Measurements from ENCODE around the gene RAB9A. TPM values are rescaled to one million over a fixed set of nuclear protein-coding genes. Genes with fewer than 3 reads are reported as not detected.

Gene RAB9A
- total RNA-seq, 1 experiment from 2014 or later: 26.3 TPM

DNA sequence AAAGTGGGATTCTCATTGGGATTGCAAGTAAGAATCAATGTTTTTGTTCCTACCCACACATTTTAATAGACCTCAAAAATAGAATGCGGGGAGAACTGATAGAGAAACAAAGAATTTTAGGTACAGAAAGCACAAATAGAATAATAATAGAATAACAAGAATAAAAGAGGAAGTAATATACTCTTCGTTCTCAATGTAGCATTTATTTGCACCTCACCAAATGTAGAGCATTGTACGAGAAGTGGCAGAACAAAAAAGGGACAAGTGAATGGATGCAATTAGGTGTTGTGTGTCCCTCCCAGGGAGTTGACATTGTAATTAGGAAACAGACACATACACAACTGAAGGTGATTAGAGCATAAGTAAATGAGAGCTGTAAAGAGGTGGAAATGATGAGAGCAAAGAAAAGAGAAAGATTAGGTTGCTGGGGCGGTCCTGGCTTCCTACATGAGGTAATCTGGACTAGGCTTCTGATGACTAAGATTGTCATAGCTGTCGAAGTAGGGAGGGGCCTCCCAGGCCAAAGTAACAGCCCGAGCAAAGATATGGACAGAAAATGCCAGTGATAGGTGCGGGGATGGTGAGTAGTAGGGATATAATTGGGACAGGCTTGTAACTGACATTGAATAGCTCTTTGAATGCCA, 10.4 kb downstream of the RAB9A start:
- ATAC-seq: no peak
- Mint-ChIP-seq H3K27me3 (ENCODE audit: low read depth) (no peaks in the 10 kb centered on the region), H3K4me1 (peaks cover 30% of the 10 kb centered on the region), H3K4me3 (no peak overlapping the region), H3K9me3 (no peaks in the 10 kb centered on the region), H3K27ac (no peak overlapping the region), H3K36me3 (no peaks in the 10 kb centered on the region; the same call in 1 of the 2 replicates)
- no peak for DNase-seq (ENCODE audit: low spot score)
- ChIA-PET CTCF (no interaction called here), POLR2A (no interaction called here)
- TF ChIP-seq, protein P1, sequence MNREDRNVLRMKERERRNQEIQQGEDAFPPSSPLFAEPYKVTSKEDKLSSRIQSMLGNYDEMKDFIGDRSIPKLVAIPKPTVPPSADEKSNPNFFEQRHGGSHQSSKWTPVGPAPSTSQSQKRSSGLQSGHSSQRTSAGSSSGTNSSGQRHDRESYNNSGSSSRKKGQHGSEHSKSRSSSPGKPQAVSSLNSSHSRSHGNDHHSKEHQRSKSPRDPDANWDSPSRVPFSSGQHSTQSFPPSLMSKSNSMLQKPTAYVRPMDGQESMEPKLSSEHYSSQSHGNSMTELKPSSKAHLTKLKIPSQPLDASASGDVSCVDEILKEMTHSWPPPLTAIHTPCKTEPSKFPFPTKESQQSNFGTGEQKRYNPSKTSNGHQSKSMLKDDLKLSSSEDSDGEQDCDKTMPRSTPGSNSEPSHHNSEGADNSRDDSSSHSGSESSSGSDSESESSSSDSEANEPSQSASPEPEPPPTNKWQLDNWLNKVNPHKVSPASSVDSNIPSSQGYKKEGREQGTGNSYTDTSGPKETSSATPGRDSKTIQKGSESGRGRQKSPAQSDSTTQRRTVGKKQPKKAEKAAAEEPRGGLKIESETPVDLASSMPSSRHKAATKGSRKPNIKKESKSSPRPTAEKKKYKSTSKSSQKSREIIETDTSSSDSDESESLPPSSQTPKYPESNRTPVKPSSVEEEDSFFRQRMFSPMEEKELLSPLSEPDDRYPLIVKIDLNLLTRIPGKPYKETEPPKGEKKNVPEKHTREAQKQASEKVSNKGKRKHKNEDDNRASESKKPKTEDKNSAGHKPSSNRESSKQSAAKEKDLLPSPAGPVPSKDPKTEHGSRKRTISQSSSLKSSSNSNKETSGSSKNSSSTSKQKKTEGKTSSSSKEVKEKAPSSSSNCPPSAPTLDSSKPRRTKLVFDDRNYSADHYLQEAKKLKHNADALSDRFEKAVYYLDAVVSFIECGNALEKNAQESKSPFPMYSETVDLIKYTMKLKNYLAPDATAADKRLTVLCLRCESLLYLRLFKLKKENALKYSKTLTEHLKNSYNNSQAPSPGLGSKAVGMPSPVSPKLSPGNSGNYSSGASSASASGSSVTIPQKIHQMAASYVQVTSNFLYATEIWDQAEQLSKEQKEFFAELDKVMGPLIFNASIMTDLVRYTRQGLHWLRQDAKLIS (CRISPR knock-in tag; IDR thresholded peaks at IDR 0.05; ENCODE audit: borderline replicate concordance): no peak
- no peak for TF ChIP-seq TEAD1 (CRISPR knock-in tag; IDR thresholded peaks at IDR 0.05)
- TF ChIP-seq, protein P2, sequence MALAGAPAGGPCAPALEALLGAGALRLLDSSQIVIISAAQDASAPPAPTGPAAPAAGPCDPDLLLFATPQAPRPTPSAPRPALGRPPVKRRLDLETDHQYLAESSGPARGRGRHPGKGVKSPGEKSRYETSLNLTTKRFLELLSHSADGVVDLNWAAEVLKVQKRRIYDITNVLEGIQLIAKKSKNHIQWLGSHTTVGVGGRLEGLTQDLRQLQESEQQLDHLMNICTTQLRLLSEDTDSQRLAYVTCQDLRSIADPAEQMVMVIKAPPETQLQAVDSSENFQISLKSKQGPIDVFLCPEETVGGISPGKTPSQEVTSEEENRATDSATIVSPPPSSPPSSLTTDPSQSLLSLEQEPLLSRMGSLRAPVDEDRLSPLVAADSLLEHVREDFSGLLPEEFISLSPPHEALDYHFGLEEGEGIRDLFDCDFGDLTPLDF (CRISPR knock-in tag; IDR thresholded peaks at IDR 0.05): no peak
- no peak for TF ChIP-seq TP53 (CRISPR knock-in tag; IDR thresholded peaks at IDR 0.05)
- TF ChIP-seq, protein P3, sequence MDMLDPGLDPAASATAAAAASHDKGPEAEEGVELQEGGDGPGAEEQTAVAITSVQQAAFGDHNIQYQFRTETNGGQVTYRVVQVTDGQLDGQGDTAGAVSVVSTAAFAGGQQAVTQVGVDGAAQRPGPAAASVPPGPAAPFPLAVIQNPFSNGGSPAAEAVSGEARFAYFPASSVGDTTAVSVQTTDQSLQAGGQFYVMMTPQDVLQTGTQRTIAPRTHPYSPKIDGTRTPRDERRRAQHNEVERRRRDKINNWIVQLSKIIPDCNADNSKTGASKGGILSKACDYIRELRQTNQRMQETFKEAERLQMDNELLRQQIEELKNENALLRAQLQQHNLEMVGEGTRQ (CRISPR knock-in tag; IDR thresholded peaks at IDR 0.05): no peak
- TF ChIP-seq, protein P4, sequence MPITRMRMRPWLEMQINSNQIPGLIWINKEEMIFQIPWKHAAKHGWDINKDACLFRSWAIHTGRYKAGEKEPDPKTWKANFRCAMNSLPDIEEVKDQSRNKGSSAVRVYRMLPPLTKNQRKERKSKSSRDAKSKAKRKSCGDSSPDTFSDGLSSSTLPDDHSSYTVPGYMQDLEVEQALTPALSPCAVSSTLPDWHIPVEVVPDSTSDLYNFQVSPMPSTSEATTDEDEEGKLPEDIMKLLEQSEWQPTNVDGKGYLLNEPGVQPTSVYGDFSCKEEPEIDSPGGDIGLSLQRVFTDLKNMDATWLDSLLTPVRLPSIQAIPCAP (CRISPR knock-in tag; IDR thresholded peaks at IDR 0.05): no peak
- TF ChIP-seq, protein P5, sequence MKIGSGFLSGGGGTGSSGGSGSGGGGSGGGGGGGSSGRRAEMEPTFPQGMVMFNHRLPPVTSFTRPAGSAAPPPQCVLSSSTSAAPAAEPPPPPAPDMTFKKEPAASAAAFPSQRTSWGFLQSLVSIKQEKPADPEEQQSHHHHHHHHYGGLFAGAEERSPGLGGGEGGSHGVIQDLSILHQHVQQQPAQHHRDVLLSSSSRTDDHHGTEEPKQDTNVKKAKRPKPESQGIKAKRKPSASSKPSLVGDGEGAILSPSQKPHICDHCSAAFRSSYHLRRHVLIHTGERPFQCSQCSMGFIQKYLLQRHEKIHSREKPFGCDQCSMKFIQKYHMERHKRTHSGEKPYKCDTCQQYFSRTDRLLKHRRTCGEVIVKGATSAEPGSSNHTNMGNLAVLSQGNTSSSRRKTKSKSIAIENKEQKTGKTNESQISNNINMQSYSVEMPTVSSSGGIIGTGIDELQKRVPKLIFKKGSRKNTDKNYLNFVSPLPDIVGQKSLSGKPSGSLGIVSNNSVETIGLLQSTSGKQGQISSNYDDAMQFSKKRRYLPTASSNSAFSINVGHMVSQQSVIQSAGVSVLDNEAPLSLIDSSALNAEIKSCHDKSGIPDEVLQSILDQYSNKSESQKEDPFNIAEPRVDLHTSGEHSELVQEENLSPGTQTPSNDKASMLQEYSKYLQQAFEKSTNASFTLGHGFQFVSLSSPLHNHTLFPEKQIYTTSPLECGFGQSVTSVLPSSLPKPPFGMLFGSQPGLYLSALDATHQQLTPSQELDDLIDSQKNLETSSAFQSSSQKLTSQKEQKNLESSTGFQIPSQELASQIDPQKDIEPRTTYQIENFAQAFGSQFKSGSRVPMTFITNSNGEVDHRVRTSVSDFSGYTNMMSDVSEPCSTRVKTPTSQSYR (CRISPR knock-in tag; IDR thresholded peaks at IDR 0.05): no peak
- TF ChIP-seq SOX15 (CRISPR knock-in tag; IDR thresholded peaks at IDR 0.05): no peak
- no peak for TF ChIP-seq JUN (CRISPR knock-in tag; IDR thresholded peaks at IDR 0.05)
- TF ChIP-seq, protein P6, sequence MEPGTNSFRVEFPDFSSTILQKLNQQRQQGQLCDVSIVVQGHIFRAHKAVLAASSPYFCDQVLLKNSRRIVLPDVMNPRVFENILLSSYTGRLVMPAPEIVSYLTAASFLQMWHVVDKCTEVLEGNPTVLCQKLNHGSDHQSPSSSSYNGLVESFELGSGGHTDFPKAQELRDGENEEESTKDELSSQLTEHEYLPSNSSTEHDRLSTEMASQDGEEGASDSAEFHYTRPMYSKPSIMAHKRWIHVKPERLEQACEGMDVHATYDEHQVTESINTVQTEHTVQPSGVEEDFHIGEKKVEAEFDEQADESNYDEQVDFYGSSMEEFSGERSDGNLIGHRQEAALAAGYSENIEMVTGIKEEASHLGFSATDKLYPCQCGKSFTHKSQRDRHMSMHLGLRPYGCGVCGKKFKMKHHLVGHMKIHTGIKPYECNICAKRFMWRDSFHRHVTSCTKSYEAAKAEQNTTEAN (CRISPR knock-in tag; IDR thresholded peaks at IDR 0.05): no peak
- no peak for TF ChIP-seq ZNF263 (CRISPR knock-in tag; IDR thresholded peaks at IDR 0.05; ENCODE audit: low read depth)
- TF ChIP-seq ZNF138 (CRISPR knock-in tag; conservative IDR thresholded peaks at IDR 0.05): no peak
- TF ChIP-seq ZNF423 (CRISPR knock-in tag; IDR thresholded peaks at IDR 0.05): no peak
- TF ChIP-seq, protein P7, sequence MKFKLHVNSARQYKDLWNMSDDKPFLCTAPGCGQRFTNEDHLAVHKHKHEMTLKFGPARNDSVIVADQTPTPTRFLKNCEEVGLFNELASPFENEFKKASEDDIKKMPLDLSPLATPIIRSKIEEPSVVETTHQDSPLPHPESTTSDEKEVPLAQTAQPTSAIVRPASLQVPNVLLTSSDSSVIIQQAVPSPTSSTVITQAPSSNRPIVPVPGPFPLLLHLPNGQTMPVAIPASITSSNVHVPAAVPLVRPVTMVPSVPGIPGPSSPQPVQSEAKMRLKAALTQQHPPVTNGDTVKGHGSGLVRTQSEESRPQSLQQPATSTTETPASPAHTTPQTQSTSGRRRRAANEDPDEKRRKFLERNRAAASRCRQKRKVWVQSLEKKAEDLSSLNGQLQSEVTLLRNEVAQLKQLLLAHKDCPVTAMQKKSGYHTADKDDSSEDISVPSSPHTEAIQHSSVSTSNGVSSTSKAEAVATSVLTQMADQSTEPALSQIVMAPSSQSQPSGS (CRISPR knock-in tag; IDR thresholded peaks at IDR 0.05; ENCODE audit: borderline replicate concordance, low read depth): no peak
- TF ChIP-seq FOXP1 (CRISPR knock-in tag; IDR thresholded peaks at IDR 0.05; ENCODE audit: borderline replicate concordance): no peak
- no peak for TF ChIP-seq IRF2 (CRISPR knock-in tag; IDR thresholded peaks at IDR 0.05; ENCODE audit: borderline replicate concordance, low read depth)
- TF ChIP-seq ZNF317 (CRISPR knock-in tag; IDR thresholded peaks at IDR 0.05; ENCODE audit: borderline replicate concordance, low read depth): no peak
- no peak for TF ChIP-seq TEAD4 (CRISPR knock-in tag; IDR thresholded peaks at IDR 0.05)
- TF ChIP-seq, protein P8, sequence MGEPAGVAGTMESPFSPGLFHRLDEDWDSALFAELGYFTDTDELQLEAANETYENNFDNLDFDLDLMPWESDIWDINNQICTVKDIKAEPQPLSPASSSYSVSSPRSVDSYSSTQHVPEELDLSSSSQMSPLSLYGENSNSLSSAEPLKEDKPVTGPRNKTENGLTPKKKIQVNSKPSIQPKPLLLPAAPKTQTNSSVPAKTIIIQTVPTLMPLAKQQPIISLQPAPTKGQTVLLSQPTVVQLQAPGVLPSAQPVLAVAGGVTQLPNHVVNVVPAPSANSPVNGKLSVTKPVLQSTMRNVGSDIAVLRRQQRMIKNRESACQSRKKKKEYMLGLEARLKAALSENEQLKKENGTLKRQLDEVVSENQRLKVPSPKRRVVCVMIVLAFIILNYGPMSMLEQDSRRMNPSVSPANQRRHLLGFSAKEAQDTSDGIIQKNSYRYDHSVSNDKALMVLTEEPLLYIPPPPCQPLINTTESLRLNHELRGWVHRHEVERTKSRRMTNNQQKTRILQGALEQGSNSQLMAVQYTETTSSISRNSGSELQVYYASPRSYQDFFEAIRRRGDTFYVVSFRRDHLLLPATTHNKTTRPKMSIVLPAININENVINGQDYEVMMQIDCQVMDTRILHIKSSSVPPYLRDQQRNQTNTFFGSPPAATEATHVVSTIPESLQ (CRISPR knock-in tag; IDR thresholded peaks at IDR 0.05): no peak
- TF ChIP-seq GABPB1 (CRISPR knock-in tag; IDR thresholded peaks at IDR 0.05): no peak
